ENCODE results near the gene TMCO6. TPM values are rescaled to one million over a fixed set of nuclear protein-coding genes. Genes with fewer than 3 reads are reported as not detected.
A peak's percentile ranks its signal among the peaks of the same experiment; 100 is the strongest.
"Not testable (repeated sequence)": the region's sequence is repeated elsewhere in the genome, so short reads cannot be mapped to it uniquely, and the experiment has no call there.

TMCO6 gene
- total and polyA plus RNA-seq, 9 of the 15 experiments (the other 6 are each of a cell fraction or from before 2014, with no cell fraction given), result 3.4 to 46.4 (median 16.7) TPM

DNA sequence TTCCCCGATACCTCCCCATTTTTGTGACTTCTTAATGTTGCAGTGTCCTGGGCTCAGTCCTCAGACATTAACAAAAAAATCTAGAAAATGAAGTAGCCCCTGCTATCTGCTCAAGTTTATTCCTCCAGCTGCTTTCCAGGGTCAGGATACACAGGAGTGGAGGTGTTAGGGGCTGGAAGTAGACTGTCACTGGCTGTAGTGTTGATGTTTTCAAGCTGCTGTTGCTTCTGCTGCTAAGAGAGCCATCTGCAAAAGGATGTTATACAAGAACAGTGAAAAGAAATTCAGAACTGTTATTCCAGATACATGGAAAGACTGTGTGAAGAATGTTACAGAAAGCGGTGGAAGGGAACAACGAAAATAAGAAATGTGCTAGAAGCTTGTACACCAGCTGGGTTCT, 16.9 kb upstream of the TMCO6 start:
- no TSS peak for BruUV-seq (replicated peaks)
- intact Hi-C loops (cut with micrococcal nuclease) (no loop called here), in situ Hi-C loops (cut with MboI) (no loop called here)
- Histone ChIP-seq H3K36me3 (ENCODE audit: control insufficient read depth, insufficient read depth, low read length) (no peaks in the 10 kb centered on the region), H3K27ac (ENCODE audit: extremely low read depth, low read depth, low read length) (no peak overlapping the region), H3K9ac (ENCODE audit: insufficient read depth in 1 of 2, low read depth in 2 of 2, low read length in 2 of 2) (no peak overlapping the region), H3K4me3 (no peak overlapping the region), H3K79me2 (ENCODE audit: control insufficient read depth, insufficient read depth, low read length) (no peaks in the 10 kb centered on the region), H3K9me3 (replicated peaks; ENCODE audit: control insufficient read depth, insufficient read depth, low read depth, low read length) (no peaks in the 10 kb centered on the region), H3K9me1 (ENCODE audit: control insufficient read depth, insufficient read depth, low read length) (no peaks in the 10 kb centered on the region), H3K4me2 (ENCODE audit: insufficient read depth, low read length) (no peak overlapping the region; the same call in 1 of the 2 replicates), H3K27me3 (ENCODE audit: control insufficient read depth in 2 of 2, insufficient read depth in 2 of 2, low read length in 2 of 2) (no peaks in the 10 kb centered on the region), H2AFZ (ENCODE audit: low read depth, low read length) (peak overlapping the region; percentile 68; the same call in 1 of the 2 replicates), H3K4me1 (replicated peaks in 1 of 2; ENCODE audit: control insufficient read depth in 2 of 2, insufficient read depth in 2 of 2, low read length in 2 of 2) (peaks cover 0 to 10% of the 10 kb centered on the region in 2 experiments; a peak in 3 of 5 replicates), H4K20me1 (replicated peaks; ENCODE audit: control insufficient read depth, insufficient read depth, low read length) (no peaks in the 10 kb centered on the region)
- POLR2A ChIA-PET, result interaction anchor here (0.7 to 1.6 kb wide), 3 partner anchors 9 to 74 kb away, joined by 3 to 4 read pairs (median 3); partner anchors contain the start of gene EIF4EBP3
- CTCF ChIA-PET (ENCODE audit: low intra/inter-chr PET ratio), result no interaction called here
- ATAC-seq (no peak), DNase-seq (ENCODE audit: extremely low read depth in 1 of 4, low spot score in 3 of 4) (no peak), FAIRE-seq (no peak)
- TF ChIP-seq ZEB2 (IDR thresholded peaks at IDR 0.05), result no peak
- TF ChIP-seq ZNF561 (CRISPR knock-in tag; conservative IDR thresholded peaks at IDR 0.05), result no peak
- TF ChIP-seq HIVEP1 (CRISPR knock-in tag; IDR thresholded peaks at IDR 0.05), result no peak
- no peak for TF ChIP-seq ZNF77 (CRISPR knock-in tag; IDR thresholded peaks at IDR 0.05)
- WGBS (ENCODE audit: insufficient coverage, low coverage, missing lambda C conversion rate), result 59% methylated on average over 3 of the region's 3 CpGs

DNA sequence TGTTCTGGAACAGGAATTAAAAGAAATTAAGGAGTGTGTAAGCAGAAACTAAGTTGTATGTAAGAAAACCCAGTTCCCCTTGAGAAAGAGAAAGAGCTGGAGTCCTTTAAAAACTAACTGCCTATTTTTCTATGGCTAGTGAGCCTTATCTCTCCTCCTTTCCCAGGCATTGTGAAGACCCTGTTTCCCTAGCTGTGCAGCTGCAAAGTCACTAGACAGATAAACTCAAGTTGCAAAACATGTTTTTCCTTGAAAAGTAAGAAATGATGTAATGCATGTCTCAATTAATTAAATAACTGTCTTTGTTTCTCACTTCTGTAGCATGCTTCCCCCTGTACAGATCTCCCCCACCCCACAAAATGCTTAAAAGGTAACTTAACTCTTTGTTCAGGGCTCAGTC, 16.2 kb upstream of the TMCO6 start:
- POLR2A ChIA-PET, result interaction anchor here (1.3 to 1.6 kb wide), 2 partner anchors 16 to 61 kb away, joined by 3 to 4 read pairs; partner anchors contain the start of gene TMCO6
- ATAC-seq; intact Hi-C loops (cut with micrococcal nuclease); in situ Hi-C loops (cut with MboI); FAIRE-seq; H4K20me1 ChIP-seq (replicated peaks; ENCODE audit: control insufficient read depth, insufficient read depth, low read length); H3K36me3 ChIP-seq (ENCODE audit: control insufficient read depth, insufficient read depth, low read length); CTCF ChIA-PET (ENCODE audit: low intra/inter-chr PET ratio); H3K4me1 ChIP-seq (replicated peaks in 1 of 2; ENCODE audit: control insufficient read depth in 2 of 2, insufficient read depth in 2 of 2, low read length in 2 of 2); H3K27ac ChIP-seq (ENCODE audit: extremely low read depth, low read depth, low read length); H3K4me3 ChIP-seq; H3K9me3 ChIP-seq (replicated peaks; ENCODE audit: control insufficient read depth, insufficient read depth, low read depth, low read length); H3K79me2 ChIP-seq (ENCODE audit: control insufficient read depth, insufficient read depth, low read length); H3K9ac ChIP-seq (ENCODE audit: insufficient read depth in 1 of 2, low read depth in 2 of 2, low read length in 2 of 2); H3K27me3 ChIP-seq (ENCODE audit: control insufficient read depth in 2 of 2, insufficient read depth in 2 of 2, low read length in 2 of 2); H3K9me1 ChIP-seq (ENCODE audit: control insufficient read depth, insufficient read depth, low read length); BruUV-seq (replicated peaks); TF ChIP-seq FOXM1 (CRISPR knock-in tag; IDR thresholded peaks at IDR 0.05; ENCODE audit: low read depth): not testable (repeated sequence)
- Histone ChIP-seq H3K4me2 (ENCODE audit: insufficient read depth, low read length) (peak overlapping the region; percentile 34), H2AFZ (ENCODE audit: low read depth, low read length) (peak overlapping the region; percentile 76)
- peak in 1 of 4 experiments; percentile 31 for DNase-seq (ENCODE audit: extremely low read depth in 1 of 4, low spot score in 3 of 4)
- 0 out of 2 replicates have a peak, but pooled peaks have one; percentile 45 for TF ChIP-seq ADNP (tag; IDR thresholded peaks at IDR 0.05)
- peak; percentile 66 for TF ChIP-seq TAL1 (IDR thresholded peaks at IDR 0.05)
- peak; percentile 72 for TF ChIP-seq FOXM1 (IDR thresholded peaks at IDR 0.05; ENCODE audit: low read depth)
- peak; percentile 68 for TF ChIP-seq NCOR1 (IDR thresholded peaks at IDR 0.05)
- peak; percentile 10; the same call in 1 of the 2 replicates for TF ChIP-seq JUND (IDR thresholded peaks at IDR 0.05; ENCODE audit: borderline replicate concordance, low read depth, low read length)
- peak; percentile 20; the same call in 1 of the 3 replicates for TF ChIP-seq JUND (tag; IDR thresholded peaks at IDR 0.05; ENCODE audit: borderline replicate concordance, low read depth, low read length)
- TF ChIP-seq TCF3 (CRISPR knock-in tag; IDR thresholded peaks at IDR 0.05), result peak; percentile 83
- TF ChIP-seq MTA2 (IDR thresholded peaks at IDR 0.05; ENCODE audit: low read depth), result 0 out of 2 replicates have a peak, but pooled peaks have one; percentile 39
- TF ChIP-seq EP300 (IDR thresholded peaks at IDR 0.05; ENCODE audit: low read length), result peak; percentile 21; the same call in 1 of the 2 replicates
- peak; percentile 51 to 67; a peak in 2 of 4 replicates for TF ChIP-seq TRIM24 (IDR thresholded peaks at IDR 0.05)
- TF ChIP-seq, protein P1, sequence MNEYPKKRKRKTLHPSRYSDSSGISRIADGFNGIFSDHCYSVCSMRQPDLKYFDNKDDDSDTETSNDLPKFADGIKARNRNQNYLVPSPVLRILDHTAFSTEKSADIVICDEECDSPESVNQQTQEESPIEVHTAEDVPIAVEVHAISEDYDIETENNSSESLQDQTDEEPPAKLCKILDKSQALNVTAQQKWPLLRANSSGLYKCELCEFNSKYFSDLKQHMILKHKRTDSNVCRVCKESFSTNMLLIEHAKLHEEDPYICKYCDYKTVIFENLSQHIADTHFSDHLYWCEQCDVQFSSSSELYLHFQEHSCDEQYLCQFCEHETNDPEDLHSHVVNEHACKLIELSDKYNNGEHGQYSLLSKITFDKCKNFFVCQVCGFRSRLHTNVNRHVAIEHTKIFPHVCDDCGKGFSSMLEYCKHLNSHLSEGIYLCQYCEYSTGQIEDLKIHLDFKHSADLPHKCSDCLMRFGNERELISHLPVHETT (CRISPR knock-in tag; conservative IDR thresholded peaks at IDR 0.05 in 1 of 2, IDR thresholded peaks at IDR 0.05 in 1 of 2), result 0 out of 4 replicates have a peak, but pooled peaks of 1 of the 2 experiments have one; percentile 17
- peak; percentile 13; the same call in 1 of the 2 replicates for TF ChIP-seq HDAC2 (IDR thresholded peaks at IDR 0.05)
- TF ChIP-seq DPF2 (IDR thresholded peaks at IDR 0.05), result peak; percentile 58; the same call in 1 of the 2 replicates
- peak; percentile 63 for TF ChIP-seq SOX6 (IDR thresholded peaks at IDR 0.05)

Measured in K562 (cell line).